PC-9 (cell line): ENCODE data around the gene HPCAL1. TPM values are rescaled to one million over a fixed set of nuclear protein-coding genes. Genes with fewer than 3 reads are reported as not detected.

Experiments
- BruUV-seq: library from RNA; stranded (reverse); fragments of 400-500 nt; replicated peaks from 2 replicates; lab custom pipeline; 2021; lab: Mats Ljungman, UMichigan
- CTCF ChIA-PET: fragments of 300-600 bp; sonication (Branson Sonifier 250); formaldehyde crosslinking; loops from one replicate; lab custom pipeline; 2022; ENCODE audit warnings: antibody characterized with exemption; lab: Charles Lee
- POLR2A ChIA-PET: fragments of 300-600 bp; sonication (Branson Sonifier 250); formaldehyde crosslinking; loops from one replicate; lab custom pipeline; 2022; ENCODE audit warnings: antibody characterized with exemption; ENCODE audit not compliant: unreplicated experiment; lab: Charles Lee
- DNase-seq, 2 experiments: peaks; one replicate each; pipeline versions ENCODE4 v3.0.0 to v3.0.0-alpha.2; 2015 to 2022; ENCODE audit warnings: mixed read lengths in 1 of 2
- H2AFZ ChIP-seq: fragments of 200-600 bp; sonication (generic); 2 replicates; pipeline ENCODE4 v1.8.1; 2017; ENCODE audit warnings: antibody characterized with exemption
- H3F3A ChIP-seq: fragments of 200-600 bp; sonication (generic); 2 replicates; pipeline ENCODE4 v1.8.1; 2017; ENCODE audit warnings: antibody characterized with exemption, mild to moderate bottlenecking, low read depth; ENCODE audit not compliant: insufficient read depth
- H3K27ac ChIP-seq: fragments of 200-600 bp; sonication (generic); 2 replicates; pipeline ENCODE4 v1.6.1; 2016; ENCODE audit warnings: mixed run types
- H3K27me3 ChIP-seq: fragments of 200-600 bp; sonication (generic); 2 replicates; pipeline ENCODE4 v1.6.1; 2016; ENCODE audit warnings: low read depth, mixed run types; ENCODE audit not compliant: insufficient read depth
- H3K36me3 ChIP-seq: fragments of 200-600 bp; sonication (generic); 2 replicates; pipeline ENCODE4 v1.6.1; 2016; ENCODE audit warnings: low read depth, mixed run types
- H3K4me1 ChIP-seq: fragments of 200-600 bp; sonication (generic); replicated peaks from 2 replicates; pipeline ENCODE4 v1.6.1; 2016; ENCODE audit warnings: mixed run types; ENCODE audit not compliant: insufficient read depth
- H3K4me2 ChIP-seq: fragments of 200-600 bp; sonication (generic); 2 replicates; pipeline ENCODE4 v1.6.1; 2017; ENCODE audit warnings: mixed run types
- H3K4me3 ChIP-seq: fragments of 200-600 bp; sonication (generic); 2 replicates; pipeline ENCODE4 v1.6.1; 2016; ENCODE audit warnings: mixed run types
- H3K79me2 ChIP-seq: fragments of 200-600 bp; sonication (generic); 2 replicates; pipeline ENCODE4 v1.6.1; 2017; ENCODE audit warnings: low read depth, mixed run types
- H3K9me2 ChIP-seq: fragments of 200-600 bp; sonication (generic); 2 replicates; pipeline ENCODE4 v1.8.1; 2017; ENCODE audit warnings: mild to moderate bottlenecking; ENCODE audit not compliant: insufficient read depth
- H3K9me3 ChIP-seq: fragments of 200-600 bp; sonication (generic); 2 replicates; pipeline ENCODE4 v1.8.1; 2016; ENCODE audit warnings: low read depth; ENCODE audit not compliant: insufficient read depth
- H4K20me1 ChIP-seq: fragments of 200-600 bp; sonication (generic); 2 replicates; pipeline ENCODE4 v1.8.1; 2017; ENCODE audit not compliant: insufficient read depth
- EZH2 ChIP-seq: fragments of 200-600 bp; sonication (generic); IDR thresholded peaks from 2 replicates; pipeline ENCODE4 v1.8.0; 2017; ENCODE audit warnings: antibody characterized with exemption, low read depth
- intact Hi-C: fragments of 100-400 bp; cut with micrococcal nuclease; formaldehyde crosslinking; loops from one replicate; pipeline ENCODE4 v1.10.0; 2022; ENCODE audit not compliant: unreplicated experiment
- total RNA-seq: library from RNA; stranded (reverse); gene quantifications from 2 replicates; pipeline ENCODE4 v1.2.3, GENCODE V29; 2021
- TF ChIP-seq, protein P1 (sequence below): fragments of 200-600 bp; sonication (generic); conservative IDR thresholded peaks from 2 replicates; pipeline ENCODE4 v1.6.1; 2017; ENCODE audit warnings: mixed run types, antibody characterized with exemption, mild to moderate bottlenecking, moderate library complexity

The HPCAL1 gene
- total RNA-seq, 1 experiment from 2014 or later: 105 TPM

GRCh38 chr2:10371441-10372196 is 68.9 kb downstream of the HPCAL1 start:
- H3K27ac ChIP-seq: no peak overlapping the region
- no peaks in the 10 kb centered on the region for H3K9me2 ChIP-seq
- peaks cover 81% of the 10 kb centered on the region for H4K20me1 ChIP-seq
- DNase-seq: no peak
- peaks cover 40% of the 10 kb centered on the region; the same call in 1 of the 2 replicates for H3F3A ChIP-seq
- peaks cover 100% of the 10 kb centered on the region for H3K79me2 ChIP-seq
- H3K4me1 ChIP-seq: no peaks in the 10 kb centered on the region
- no peaks in the 10 kb centered on the region for H3K27me3 ChIP-seq
- BruUV-seq: no TSS peak
- intact Hi-C loops: no loop called here
- ChIA-PET CTCF (no interaction called here), POLR2A (no interaction called here)
- H2AFZ ChIP-seq: no peak overlapping the region
- H3K4me2 ChIP-seq: no peak overlapping the region
- H3K36me3 ChIP-seq: no peaks in the 10 kb centered on the region
- H3K9me3 ChIP-seq: no peaks in the 10 kb centered on the region
- H3K4me3 ChIP-seq: no peak overlapping the region
- no peak for TF ChIP-seq EZH2
- TF ChIP-seq, protein P1, sequence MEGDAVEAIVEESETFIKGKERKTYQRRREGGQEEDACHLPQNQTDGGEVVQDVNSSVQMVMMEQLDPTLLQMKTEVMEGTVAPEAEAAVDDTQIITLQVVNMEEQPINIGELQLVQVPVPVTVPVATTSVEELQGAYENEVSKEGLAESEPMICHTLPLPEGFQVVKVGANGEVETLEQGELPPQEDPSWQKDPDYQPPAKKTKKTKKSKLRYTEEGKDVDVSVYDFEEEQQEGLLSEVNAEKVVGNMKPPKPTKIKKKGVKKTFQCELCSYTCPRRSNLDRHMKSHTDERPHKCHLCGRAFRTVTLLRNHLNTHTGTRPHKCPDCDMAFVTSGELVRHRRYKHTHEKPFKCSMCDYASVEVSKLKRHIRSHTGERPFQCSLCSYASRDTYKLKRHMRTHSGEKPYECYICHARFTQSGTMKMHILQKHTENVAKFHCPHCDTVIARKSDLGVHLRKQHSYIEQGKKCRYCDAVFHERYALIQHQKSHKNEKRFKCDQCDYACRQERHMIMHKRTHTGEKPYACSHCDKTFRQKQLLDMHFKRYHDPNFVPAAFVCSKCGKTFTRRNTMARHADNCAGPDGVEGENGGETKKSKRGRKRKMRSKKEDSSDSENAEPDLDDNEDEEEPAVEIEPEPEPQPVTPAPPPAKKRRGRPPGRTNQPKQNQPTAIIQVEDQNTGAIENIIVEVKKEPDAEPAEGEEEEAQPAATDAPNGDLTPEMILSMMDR: no peak

- peaks cover 33% of the 10 kb centered on the region; the same call in 1 of the 2 replicates for H3F3A ChIP-seq
- no peak overlapping the region for H2AFZ ChIP-seq
- no peaks in the 10 kb centered on the region for H3K9me3 ChIP-seq
- H3K4me2 ChIP-seq: no peak overlapping the region
- no peaks in the 10 kb centered on the region for H3K27me3 ChIP-seq
- H3K4me3 ChIP-seq: no peak overlapping the region
- ChIA-PET CTCF (no interaction called here), POLR2A (no interaction called here)
- BruUV-seq: no TSS peak
- no peak for DNase-seq
- H3K27ac ChIP-seq: no peak overlapping the region
- TF ChIP-seq, protein P1: no peak
- no peak for TF ChIP-seq EZH2
- intact Hi-C loops: no loop called here
- peaks cover 100% of the 10 kb centered on the region for H3K79me2 ChIP-seq
- peaks cover 79% of the 10 kb centered on the region for H4K20me1 ChIP-seq
- no peaks in the 10 kb centered on the region for H3K9me2 ChIP-seq
- H3K36me3 ChIP-seq: no peaks in the 10 kb centered on the region
- H3K4me1 ChIP-seq: no peaks in the 10 kb centered on the region
Observed at GRCh38 chr2:10372203-10372861, 69.6 kb downstream of the HPCAL1 start.

DNA sequence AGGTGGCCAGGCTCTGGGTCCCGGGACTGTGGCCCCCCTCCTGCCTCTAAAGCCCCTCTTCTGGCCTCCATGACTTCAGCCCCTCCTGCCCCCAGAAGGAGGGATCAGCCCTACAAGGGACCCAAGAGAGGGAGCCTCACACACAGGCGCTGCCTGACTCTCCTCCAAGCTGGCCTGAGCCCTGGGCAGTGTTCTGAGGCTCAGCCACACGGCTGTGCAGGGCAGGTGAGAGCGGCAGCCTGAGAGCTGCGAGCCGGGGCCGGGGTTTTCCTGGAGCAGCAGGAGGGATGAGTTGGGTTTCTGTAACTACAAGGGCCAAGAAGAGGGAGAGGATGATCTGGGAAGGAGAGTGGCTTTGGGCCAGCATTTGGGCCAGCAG is 70.1 kb downstream of the HPCAL1 start:
- H2AFZ ChIP-seq: no peak overlapping the region
- DNase-seq: no peak
- H3K9me2 ChIP-seq: no peaks in the 10 kb centered on the region
- intact Hi-C loops: no loop called here
- no peak for TF ChIP-seq EZH2
- TF ChIP-seq, protein P1: no peak
- no peaks in the 10 kb centered on the region for H3K36me3 ChIP-seq
- no peak overlapping the region for H3K4me2 ChIP-seq
- no peaks in the 10 kb centered on the region for H3K27me3 ChIP-seq
- H3F3A ChIP-seq: peaks cover 33% of the 10 kb centered on the region; the same call in 1 of the 2 replicates
- POLR2A ChIA-PET: no interaction called here
- peaks cover 100% of the 10 kb centered on the region for H3K79me2 ChIP-seq
- H4K20me1 ChIP-seq: peaks cover 79% of the 10 kb centered on the region
- H3K27ac ChIP-seq: no peak overlapping the region
- no peak overlapping the region for H3K4me3 ChIP-seq
- H3K4me1 ChIP-seq: no peaks in the 10 kb centered on the region
- no peaks in the 10 kb centered on the region for H3K9me3 ChIP-seq
- CTCF ChIA-PET: no interaction called here
- BruUV-seq: no TSS peak
